GM19328 (cell line): ENCODE results near the gene NOS1AP.
A peak's percentile ranks its signal among the peaks of the same experiment; 100 is the strongest.

Experiments used
- ATAC-seq: cut with Tn5 transposase; IDR thresholded peaks from one replicate; pipeline ENCODE4 v1.9.1; 2021; ENCODE audit warnings: mild to moderate bottlenecking, moderate library complexity; ENCODE audit not compliant: unreplicated experiment

NOS1AP gene

GRCh38 chr1:162136760-162137159 lies 67.3 kb downstream of the NOS1AP start:
- no peak for ATAC-seq

- ATAC-seq, result no peak
These were observed 67.9 kb downstream of the NOS1AP start for GRCh38 chr1:162137179-162137960.

DNA sequence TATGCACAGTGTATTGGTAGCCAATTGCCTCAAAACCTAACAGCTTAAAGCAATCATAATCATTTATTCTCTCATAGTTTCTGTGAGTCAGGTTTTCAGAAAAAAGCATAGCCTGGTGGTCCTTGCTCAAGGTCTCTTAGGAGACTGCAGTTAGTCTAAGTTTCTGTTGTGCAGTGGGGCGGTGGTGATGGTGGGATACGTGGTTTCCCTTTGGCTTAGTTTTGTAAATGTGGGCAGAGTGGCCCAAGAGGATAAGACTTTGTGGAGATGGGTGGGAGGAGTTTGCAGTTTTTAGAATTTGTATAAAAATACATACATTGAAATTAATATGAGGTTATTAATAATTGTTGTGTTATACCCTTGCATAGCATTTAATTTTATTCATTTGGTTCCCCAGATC lies 68.6 kb downstream of the NOS1AP start:
- no peak for ATAC-seq

DNA sequence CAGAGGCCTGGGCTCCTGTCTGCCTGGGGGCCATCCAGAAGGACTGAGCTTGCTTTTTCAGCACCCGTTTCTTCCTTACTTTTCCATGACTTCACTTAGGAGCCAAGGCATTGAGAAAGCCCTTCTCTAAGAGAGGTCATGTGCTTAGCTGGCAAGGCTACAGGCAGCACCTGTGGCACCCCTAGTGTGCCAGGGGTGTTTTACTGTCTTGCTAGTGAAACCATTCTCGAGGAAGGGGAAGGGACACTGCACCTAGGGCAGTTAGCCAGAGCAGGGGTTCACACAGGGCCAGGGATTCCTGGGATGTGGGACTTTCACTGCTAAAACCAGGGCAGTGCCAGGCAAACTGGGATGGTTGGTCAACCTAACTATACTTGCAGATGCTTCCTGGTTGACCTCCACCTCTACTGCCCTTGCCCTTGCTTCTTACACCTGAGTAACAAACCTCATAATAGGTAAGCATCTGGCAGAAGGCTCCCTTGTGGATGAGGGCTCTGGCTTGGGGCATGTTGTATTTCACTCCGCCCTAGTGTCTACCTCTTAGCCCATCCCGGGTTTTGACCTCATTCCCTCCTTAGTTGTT lies 69.2 kb downstream of the NOS1AP start:
- ATAC-seq, result no peak

GRCh38 chr1:162139211-162139610 lies 69.7 kb downstream of the NOS1AP start:
- no peak for ATAC-seq

DNA sequence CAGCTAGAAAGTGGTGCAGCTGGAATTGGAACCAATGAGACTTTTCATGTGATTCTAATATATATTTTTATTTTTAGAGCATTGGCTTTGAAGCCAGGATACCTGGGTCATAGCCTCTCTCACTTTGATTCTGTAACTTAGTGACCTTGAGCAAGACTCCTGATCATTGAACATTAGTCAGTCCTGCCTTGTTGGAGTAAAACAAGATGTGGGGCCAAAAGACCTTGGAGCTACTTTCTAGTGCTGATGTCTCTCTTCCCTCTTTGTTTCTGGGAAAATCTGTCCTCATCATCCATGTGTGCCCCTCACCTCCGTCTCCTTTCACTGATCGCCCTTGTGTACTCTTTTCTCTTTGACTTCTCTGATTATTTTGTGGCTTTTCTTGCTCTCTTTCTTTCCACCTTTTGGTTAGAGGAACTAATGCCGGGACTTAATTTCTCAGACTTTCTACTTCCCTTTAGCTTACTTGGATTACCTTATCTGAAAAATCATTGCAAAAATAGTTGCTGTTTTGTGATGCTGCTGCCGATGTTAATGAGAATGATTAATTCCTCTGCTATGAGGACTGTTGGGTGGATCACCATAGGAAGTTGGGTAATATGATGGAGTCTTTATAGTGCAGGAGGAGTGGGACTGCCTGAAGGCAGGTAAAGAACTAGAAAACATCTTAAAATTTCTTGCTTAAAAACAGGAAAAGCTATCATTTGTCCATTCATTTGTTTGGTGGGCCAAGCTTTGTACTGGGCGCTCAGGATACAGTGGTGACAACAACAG lies 72.0 kb downstream of the NOS1AP start:
- ATAC-seq, result no peak

DNA sequence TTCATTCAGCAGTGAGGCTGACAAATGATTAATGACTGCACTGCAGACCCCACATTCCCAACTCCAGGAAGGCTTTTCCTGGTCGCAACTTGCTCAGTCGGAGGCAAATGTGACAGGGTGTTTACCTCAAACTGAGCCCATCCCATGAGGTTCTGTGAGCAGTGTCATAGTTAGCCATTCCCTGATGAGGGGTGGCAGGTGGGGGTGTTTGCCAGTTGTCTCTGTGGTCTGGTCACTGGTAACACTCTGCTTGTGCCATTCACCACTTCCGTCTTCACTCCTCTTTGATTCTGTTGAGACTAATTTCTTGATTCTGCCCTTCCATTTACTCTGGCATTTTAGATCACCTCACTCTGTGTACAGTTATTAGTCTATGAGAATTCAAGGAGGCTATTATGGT lies 73.5 kb downstream of the NOS1AP start:
- ATAC-seq, result no peak

GRCh38 chr1:162144268-162144667 lies 74.8 kb downstream of the NOS1AP start:
- ATAC-seq, result no peak

DNA sequence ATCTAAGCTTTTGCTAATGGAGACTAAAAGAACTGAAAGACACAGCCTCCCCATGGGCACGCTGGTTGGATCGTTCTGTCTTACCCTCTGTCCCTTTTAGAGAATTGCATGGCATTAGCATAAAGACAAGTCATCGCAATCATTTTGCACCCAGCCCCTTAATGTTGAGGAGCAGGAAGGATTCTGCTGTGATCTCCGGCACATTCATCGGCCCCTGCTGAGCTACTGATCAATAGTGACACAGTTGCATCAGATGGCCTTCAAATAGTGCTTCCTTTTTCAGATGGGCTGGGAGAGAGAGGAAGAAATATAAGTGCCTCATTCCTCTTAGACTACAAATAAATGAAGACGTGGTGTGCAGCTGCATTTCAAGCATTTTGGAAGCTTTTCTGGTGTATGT lies 75.4 kb downstream of the NOS1AP start:
- no peak for ATAC-seq

- no peak for ATAC-seq
These were observed 75.9 kb downstream of the NOS1AP start for GRCh38 chr1:162145280-162145965.

- no peak for ATAC-seq
These were observed 76.6 kb downstream of the NOS1AP start for GRCh38 chr1:162145966-162146696.

- ATAC-seq, result no peak
These were observed 78.3 kb downstream of the NOS1AP start for GRCh38 chr1:162147760-162148159.

DNA sequence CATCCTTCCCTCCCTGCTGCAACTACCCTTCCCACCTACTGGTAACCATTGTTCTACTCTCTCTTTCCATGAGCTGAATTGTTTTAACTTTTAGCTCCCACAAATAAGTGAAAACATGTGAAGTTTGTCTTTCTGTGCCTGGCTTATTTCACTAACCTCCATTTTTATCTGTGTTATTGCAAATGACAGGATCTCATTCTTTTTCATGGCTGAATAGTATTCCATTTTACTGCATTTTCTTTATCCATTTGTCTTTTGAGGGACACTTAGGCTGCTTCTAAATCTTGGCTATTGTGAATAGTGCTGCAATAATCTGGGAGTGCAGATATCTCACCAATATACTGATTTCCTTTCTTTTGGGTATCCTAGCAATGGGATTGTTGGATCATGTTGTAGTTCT lies 80.6 kb downstream of the NOS1AP start:
- no peak for ATAC-seq

DNA sequence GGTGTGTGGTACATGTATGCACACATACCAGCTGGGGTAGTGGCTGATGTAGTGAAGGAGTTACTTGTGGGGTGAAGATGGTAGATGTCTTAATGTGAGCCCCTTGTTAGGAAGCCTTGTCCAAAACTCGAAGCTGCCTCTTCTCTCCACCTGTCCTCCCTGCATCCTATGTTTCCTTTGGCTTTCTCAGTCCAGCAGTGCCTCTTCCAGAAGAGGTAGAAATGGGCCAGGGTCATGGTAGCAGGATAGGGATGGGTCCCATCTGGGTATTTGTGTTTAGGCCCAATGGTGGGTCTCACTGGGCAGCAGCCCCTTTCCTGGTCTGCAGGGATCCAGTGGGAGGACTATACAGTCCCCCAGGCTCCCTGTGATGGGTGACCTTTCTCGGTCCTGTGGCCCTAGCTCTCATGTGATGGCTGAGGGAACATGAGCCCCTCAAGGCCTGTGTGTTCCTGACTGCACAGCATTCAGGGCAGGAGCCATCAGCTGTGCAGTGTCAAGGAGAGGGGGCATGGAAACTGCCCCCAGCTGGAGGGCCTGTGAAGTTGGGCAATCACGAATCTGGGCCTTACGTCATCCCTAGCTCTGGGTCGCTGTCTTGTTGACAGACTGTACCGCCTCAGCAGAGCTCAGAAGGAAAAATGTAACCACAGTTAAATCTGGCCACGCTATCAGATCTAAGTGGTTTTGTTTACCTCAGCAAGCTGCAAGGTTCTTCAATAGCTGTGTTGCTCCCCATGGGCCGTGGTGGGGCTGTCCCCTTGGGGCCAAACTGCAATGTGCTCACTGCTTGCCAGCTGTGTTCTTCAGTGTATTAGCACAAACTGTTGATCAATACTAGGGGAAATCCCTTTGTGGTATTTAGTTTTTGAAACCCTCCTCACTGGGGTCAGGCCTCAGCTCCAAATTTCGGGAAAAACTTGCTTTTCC lies 82.7 kb downstream of the NOS1AP start:
- ATAC-seq, result peak; percentile 68

GRCh38 chr1:162153374-162153773 lies 83.9 kb downstream of the NOS1AP start:
- no peak for ATAC-seq

DNA sequence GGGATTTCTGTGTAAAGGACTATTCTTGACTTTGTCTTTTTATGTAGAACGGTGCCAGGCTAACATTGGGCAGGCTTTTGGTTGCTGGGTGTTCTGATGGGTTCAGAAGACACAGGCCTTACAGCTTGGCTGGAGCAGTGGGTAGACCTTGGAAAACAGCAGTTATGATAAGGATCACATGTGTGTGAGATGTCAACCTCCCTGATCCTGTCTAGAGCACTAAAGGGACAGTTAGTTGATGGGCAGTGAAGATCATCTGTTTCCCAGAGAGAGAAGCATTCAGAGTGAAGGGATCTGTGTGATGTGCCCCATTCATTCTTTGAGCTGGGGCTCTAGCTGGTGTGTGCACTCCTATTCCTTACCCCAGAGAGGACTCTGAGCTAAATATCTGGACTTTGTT lies 88.0 kb downstream of the NOS1AP start:
- no peak for ATAC-seq

DNA sequence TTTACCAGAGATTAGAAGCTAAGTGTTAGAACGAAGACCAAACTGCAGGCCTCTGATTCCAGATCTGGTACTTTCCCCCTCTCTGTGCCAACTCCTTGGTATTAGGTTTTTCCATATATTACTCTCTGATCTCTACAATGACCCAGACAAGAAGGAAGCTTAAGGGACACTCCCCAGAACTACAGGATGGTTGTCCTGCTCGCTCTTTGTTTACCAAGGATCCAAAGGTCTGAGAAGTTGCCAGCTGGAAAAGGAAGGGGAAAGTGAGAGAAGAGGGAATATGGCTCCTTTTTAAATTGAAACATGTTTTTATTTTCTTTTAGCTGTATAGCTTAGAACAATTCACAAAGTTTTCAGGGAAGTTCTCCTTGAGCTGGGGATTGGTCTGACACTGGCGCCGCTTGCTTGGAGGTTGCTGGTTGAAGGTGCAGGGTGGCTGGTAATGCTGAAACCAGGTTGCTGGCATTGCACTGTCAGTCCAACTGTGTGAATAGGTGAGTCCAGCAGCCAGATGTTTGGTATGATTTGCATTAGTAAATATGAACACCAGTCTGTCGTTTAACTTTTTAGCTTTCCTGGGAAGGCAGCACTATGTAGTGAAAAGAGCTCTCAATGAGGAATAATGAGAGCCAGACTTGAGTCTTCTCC lies 89.3 kb downstream of the NOS1AP start:
- ATAC-seq, result no peak

DNA sequence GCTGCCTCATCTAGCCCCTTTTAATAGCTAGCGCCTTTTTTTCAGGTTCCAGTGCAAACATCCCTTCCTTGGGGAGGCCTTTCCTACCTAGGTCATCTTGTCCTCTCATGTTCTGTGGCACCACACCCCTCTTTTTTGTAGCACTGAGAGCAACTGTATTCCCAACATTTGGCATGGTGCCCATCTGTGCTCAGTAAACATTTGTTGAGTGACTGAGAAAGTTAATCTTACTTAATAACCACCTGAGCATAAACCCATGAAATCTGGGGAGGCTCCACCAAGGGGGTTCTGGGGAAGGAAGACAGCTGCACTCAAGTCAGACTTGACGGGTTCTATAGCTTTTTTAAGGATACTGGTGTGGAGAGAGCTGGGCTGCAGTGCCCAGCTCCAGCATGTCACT lies 90.0 kb downstream of the NOS1AP start:
- no peak for ATAC-seq

DNA sequence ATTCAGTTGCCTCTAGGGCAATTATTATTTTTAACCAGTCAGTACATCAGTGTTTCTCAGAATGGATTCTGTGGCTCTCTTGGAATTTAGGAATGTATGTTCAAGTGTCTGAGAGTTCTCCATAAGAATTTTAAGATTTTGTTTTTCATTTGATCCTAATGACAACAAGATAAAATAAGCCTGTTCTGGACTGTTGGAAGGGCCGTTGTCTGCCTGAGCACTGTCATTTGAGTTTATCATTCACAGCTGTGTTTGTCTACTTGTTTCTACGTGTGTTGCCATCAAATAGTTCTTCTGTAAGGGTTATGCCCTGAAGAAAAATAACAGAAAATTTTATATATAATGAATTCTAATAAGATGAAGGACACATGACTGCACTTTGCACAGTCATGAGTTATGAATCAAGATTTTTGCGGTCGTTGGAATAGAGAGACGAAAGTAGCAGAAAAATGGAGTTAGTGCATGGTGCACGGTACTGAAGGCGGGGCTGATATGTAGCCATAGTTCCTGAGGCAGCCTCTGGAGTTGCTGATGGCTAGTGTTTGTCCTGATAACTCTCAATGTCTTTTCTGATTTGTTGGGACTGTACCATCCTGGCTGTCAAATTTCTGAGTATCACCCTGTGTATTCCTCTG lies 92.5 kb downstream of the NOS1AP start:
- ATAC-seq, result no peak
